ENCODE results near the gene INTS1. TPM values are rescaled to one million over a fixed set of nuclear protein-coding genes. Genes with fewer than 3 reads are reported as not detected.

INTS1 gene
- total RNA-seq, 1 donor from 2014 or later, result 81.9 TPM

GRCh38 chr7:1425292-1426136, 78.7 kb downstream of the INTS1 start:
- Mint-ChIP-seq H3K27me3 (ENCODE audit: low read depth, unreplicated experiment) (peaks cover 31% of the 10 kb centered on the region), H3K4me1 (ENCODE audit: low read depth, unreplicated experiment) (no peaks in the 10 kb centered on the region), H3K9me3 (ENCODE audit: unreplicated experiment) (peaks cover 3% of the 10 kb centered on the region), H3K27ac (ENCODE audit: unreplicated experiment) (no peak overlapping the region), H3K4me3 (ENCODE audit: unreplicated experiment) (no peak overlapping the region), H3K36me3 (ENCODE audit: low read depth, unreplicated experiment) (no peaks in the 10 kb centered on the region)
- Histone ChIP-seq H3K4me1 (ENCODE audit: insufficient read depth, low read length) (peaks cover 6% of the 10 kb centered on the region), H3K4me3 (ENCODE audit: insufficient read depth, low read depth, low read length) (no peak overlapping the region), H2AFZ (ENCODE audit: low read depth, low read length) (no peak overlapping the region), H3K27ac (ENCODE audit: low read depth, low read length) (no peak overlapping the region), H3K4me2 (ENCODE audit: low read length) (no peak overlapping the region), H3K36me3 (ENCODE audit: insufficient read depth, low read length) (no peaks in the 10 kb centered on the region), H3K79me2 (ENCODE audit: insufficient read depth, low read length) (no peaks in the 10 kb centered on the region), H4K20me1 (ENCODE audit: insufficient read depth, low read length) (peaks cover 3% of the 10 kb centered on the region), H3K9ac (ENCODE audit: low read length) (no peak overlapping the region), H3K27me3 (ENCODE audit: insufficient read depth, low read length) (peaks cover 6% of the 10 kb centered on the region), H3K9me3 (ENCODE audit: insufficient read depth, low read depth, low read length) (no peaks in the 10 kb centered on the region)
- TF ChIP-seq, protein P1, sequence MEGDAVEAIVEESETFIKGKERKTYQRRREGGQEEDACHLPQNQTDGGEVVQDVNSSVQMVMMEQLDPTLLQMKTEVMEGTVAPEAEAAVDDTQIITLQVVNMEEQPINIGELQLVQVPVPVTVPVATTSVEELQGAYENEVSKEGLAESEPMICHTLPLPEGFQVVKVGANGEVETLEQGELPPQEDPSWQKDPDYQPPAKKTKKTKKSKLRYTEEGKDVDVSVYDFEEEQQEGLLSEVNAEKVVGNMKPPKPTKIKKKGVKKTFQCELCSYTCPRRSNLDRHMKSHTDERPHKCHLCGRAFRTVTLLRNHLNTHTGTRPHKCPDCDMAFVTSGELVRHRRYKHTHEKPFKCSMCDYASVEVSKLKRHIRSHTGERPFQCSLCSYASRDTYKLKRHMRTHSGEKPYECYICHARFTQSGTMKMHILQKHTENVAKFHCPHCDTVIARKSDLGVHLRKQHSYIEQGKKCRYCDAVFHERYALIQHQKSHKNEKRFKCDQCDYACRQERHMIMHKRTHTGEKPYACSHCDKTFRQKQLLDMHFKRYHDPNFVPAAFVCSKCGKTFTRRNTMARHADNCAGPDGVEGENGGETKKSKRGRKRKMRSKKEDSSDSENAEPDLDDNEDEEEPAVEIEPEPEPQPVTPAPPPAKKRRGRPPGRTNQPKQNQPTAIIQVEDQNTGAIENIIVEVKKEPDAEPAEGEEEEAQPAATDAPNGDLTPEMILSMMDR (IDR thresholded peaks at IDR 0.05; ENCODE audit: insufficient read depth, low read depth, low read length), result no peak
- no peak for TF ChIP-seq EZH2 (IDR thresholded peaks at IDR 0.05; ENCODE audit: insufficient read depth, low read length)
- no peak for FAIRE-seq
- no peak for DNase-seq (ENCODE audit: low read depth)

- Histone ChIP-seq H3K79me2 (ENCODE audit: insufficient read depth, low read length) (no peaks in the 10 kb centered on the region), H3K9me3 (ENCODE audit: insufficient read depth, low read depth, low read length) (no peaks in the 10 kb centered on the region), H3K36me3 (ENCODE audit: insufficient read depth, low read length) (no peaks in the 10 kb centered on the region), H2AFZ (ENCODE audit: low read depth, low read length) (no peak overlapping the region), H3K4me1 (ENCODE audit: insufficient read depth, low read length) (peaks cover 6% of the 10 kb centered on the region), H4K20me1 (ENCODE audit: insufficient read depth, low read length) (no peaks in the 10 kb centered on the region), H3K4me2 (ENCODE audit: low read length) (no peak overlapping the region), H3K27ac (ENCODE audit: low read depth, low read length) (no peak overlapping the region), H3K27me3 (ENCODE audit: insufficient read depth, low read length) (peaks cover 6% of the 10 kb centered on the region), H3K4me3 (ENCODE audit: insufficient read depth, low read depth, low read length) (no peak overlapping the region), H3K9ac (ENCODE audit: low read length) (no peak overlapping the region)
- peaks cover 3% of the 10 kb centered on the region for H3K9me3 Mint-ChIP-seq (ENCODE audit: unreplicated experiment)
- no peaks in the 10 kb centered on the region for H3K36me3 Mint-ChIP-seq (ENCODE audit: low read depth, unreplicated experiment)
- FAIRE-seq (no peak), DNase-seq (ENCODE audit: low read depth) (no peak)
- H3K4me1 Mint-ChIP-seq (ENCODE audit: low read depth, unreplicated experiment), result no peaks in the 10 kb centered on the region
- H3K4me3 Mint-ChIP-seq (ENCODE audit: unreplicated experiment), result no peak overlapping the region
- TF ChIP-seq, protein P1 (IDR thresholded peaks at IDR 0.05; ENCODE audit: insufficient read depth, low read depth, low read length), result no peak
- no peak for TF ChIP-seq EZH2 (IDR thresholded peaks at IDR 0.05; ENCODE audit: insufficient read depth, low read length)
- no peak overlapping the region for H3K27ac Mint-ChIP-seq (ENCODE audit: unreplicated experiment)
- peaks cover 30% of the 10 kb centered on the region for H3K27me3 Mint-ChIP-seq (ENCODE audit: low read depth, unreplicated experiment)
Observed at GRCh38 chr7:1424041-1424440, 80.1 kb downstream of the INTS1 start.

DNA sequence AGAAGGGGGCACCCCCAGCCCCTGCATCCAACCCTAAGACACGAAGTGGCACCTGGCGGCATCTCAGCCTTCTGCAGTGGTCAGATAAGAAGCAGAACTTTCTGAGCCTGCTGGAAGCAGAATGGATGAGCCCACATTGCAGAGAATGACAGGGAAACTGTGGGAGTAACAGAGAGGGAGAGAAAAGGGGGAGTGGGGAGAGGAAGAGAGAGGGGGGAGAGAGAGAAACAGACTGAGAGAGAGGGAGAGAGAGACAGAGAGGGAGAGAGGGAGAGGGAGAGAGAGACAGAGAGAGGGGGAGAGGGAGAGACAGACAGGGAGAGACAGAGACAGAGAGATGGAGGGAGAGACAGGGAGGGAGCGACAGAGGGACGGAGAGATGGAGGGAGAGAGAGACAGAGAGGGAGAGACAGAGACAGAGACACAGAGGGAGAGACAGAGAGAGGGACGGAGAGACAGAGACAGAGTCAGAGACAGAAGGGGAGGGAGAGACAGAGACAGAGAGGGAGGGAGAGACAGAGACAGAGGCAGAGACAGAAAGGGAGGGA, 80.9 kb downstream of the INTS1 start:
- Histone ChIP-seq H3K4me1 (ENCODE audit: insufficient read depth, low read length) (peaks cover 3% of the 10 kb centered on the region), H3K4me2 (ENCODE audit: low read length) (no peak overlapping the region), H3K9me3 (ENCODE audit: insufficient read depth, low read depth, low read length) (no peaks in the 10 kb centered on the region), H3K9ac (ENCODE audit: low read length) (no peak overlapping the region), H3K27ac (ENCODE audit: low read depth, low read length) (no peak overlapping the region), H3K79me2 (ENCODE audit: insufficient read depth, low read length) (no peaks in the 10 kb centered on the region), H3K4me3 (ENCODE audit: insufficient read depth, low read depth, low read length) (no peak overlapping the region), H2AFZ (ENCODE audit: low read depth, low read length) (no peak overlapping the region), H3K27me3 (ENCODE audit: insufficient read depth, low read length) (peaks cover 6% of the 10 kb centered on the region), H4K20me1 (ENCODE audit: insufficient read depth, low read length) (no peaks in the 10 kb centered on the region), H3K36me3 (ENCODE audit: insufficient read depth, low read length) (no peaks in the 10 kb centered on the region)
- Mint-ChIP-seq H3K4me3 (ENCODE audit: unreplicated experiment) (no peak overlapping the region), H3K4me1 (ENCODE audit: low read depth, unreplicated experiment) (no peaks in the 10 kb centered on the region), H3K36me3 (ENCODE audit: low read depth, unreplicated experiment) (no peaks in the 10 kb centered on the region), H3K27ac (ENCODE audit: unreplicated experiment) (peak overlapping the region; percentile 53), H3K9me3 (ENCODE audit: unreplicated experiment) (peaks cover 3% of the 10 kb centered on the region), H3K27me3 (ENCODE audit: low read depth, unreplicated experiment) (peaks cover 29% of the 10 kb centered on the region)
- DNase-seq (ENCODE audit: low read depth) (no peak), FAIRE-seq (no peak)
- TF ChIP-seq, protein P1 (IDR thresholded peaks at IDR 0.05; ENCODE audit: insufficient read depth, low read depth, low read length), result no peak
- TF ChIP-seq EZH2 (IDR thresholded peaks at IDR 0.05; ENCODE audit: insufficient read depth, low read length), result no peak
